Karpas-422 (cell line): ENCODE measurements around the gene PRDX2. TPM values are rescaled to one million over a fixed set of nuclear protein-coding genes. Genes with fewer than 3 reads are reported as not detected.

ENCODE experiments used
- DNase-seq: peaks from one replicate; pipeline ENCODE4 v3.0.0-alpha.2; 2015
- H2AFZ ChIP-seq: fragments of 200-600 bp; sonication (generic); 2 replicates; pipeline ENCODE4 v1.6.1; 2014; ENCODE audit warnings: antibody characterized with exemption, low read length, mixed read lengths
- H3K27ac ChIP-seq: fragments of 200-600 bp; sonication (generic); 2 replicates; pipeline ENCODE4 v1.5.1; 2014; ENCODE audit warnings: mild to moderate bottlenecking, low read length, moderate library complexity
- H3K27me3 ChIP-seq: fragments of 200-600 bp; sonication (generic); 2 replicates; pipeline ENCODE4 v1.6.1; 2014; ENCODE audit warnings: low read length, mixed read lengths
- H3K36me3 ChIP-seq: fragments of 200-600 bp; sonication (generic); 2 replicates; pipeline ENCODE4 v1.6.1; 2014; ENCODE audit warnings: low read length, mixed read lengths; ENCODE audit not compliant: insufficient read depth
- H3K4me1 ChIP-seq: fragments of 200-600 bp; sonication (generic); 2 replicates; pipeline ENCODE4 v1.6.1; 2014; ENCODE audit warnings: mild to moderate bottlenecking, low read length, mixed read lengths
- H3K4me2 ChIP-seq: fragments of 200-600 bp; sonication (generic); 2 replicates; pipeline ENCODE4 v1.6.1; 2014; ENCODE audit warnings: low read length, low read depth, mild to moderate bottlenecking; ENCODE audit not compliant: poor library complexity, severe bottlenecking
- H3K4me3 ChIP-seq: fragments of 200-600 bp; sonication (generic); 2 replicates; pipeline ENCODE4 v1.5.1; 2014; ENCODE audit warnings: mild to moderate bottlenecking, antibody characterized with exemption, low read length, mixed read lengths
- H3K79me2 ChIP-seq: fragments of 200-600 bp; sonication (generic); 2 replicates; pipeline ENCODE4 v1.6.1; 2014; ENCODE audit warnings: mild to moderate bottlenecking, low read length, mixed read lengths
- H3K9ac ChIP-seq: fragments of 200-600 bp; sonication (generic); 2 replicates; pipeline ENCODE4 v1.6.0; 2014; ENCODE audit warnings: low read length
- H3K9me2 ChIP-seq: fragments of 200-600 bp; sonication (generic), shearing (Covaris generic); replicated peaks from 2 replicates; pipeline ENCODE4 v1.6.0; 2014; ENCODE audit warnings: mild to moderate bottlenecking, low read length, moderate library complexity; ENCODE audit not compliant: insufficient read depth
- H3K9me3 ChIP-seq: fragments of 300-700, 200-600 bp; sonication (generic); 2 replicates; pipeline ENCODE4 v1.6.1; 2014; ENCODE audit warnings: low read length, mixed read lengths
- H4K20me1 ChIP-seq: fragments of 200-600 bp; sonication (generic); 2 replicates; pipeline ENCODE4 v1.6.1; 2014; ENCODE audit warnings: mild to moderate bottlenecking, antibody characterized with exemption, low read length, low read depth; ENCODE audit not compliant: insufficient read depth
- total RNA-seq: library from RNA; depleted of rRNA; stranded (reverse); fragments of >200 nt; shearing (Covaris generic); gene quantifications from 2 replicates; pipeline ENCODE4 v1.2.3, GENCODE V29; 2014; ENCODE audit warnings: low replicate concordance

The PRDX2 gene
- total RNA-seq, 1 experiment from 2014 or later: 372 TPM

DNA sequence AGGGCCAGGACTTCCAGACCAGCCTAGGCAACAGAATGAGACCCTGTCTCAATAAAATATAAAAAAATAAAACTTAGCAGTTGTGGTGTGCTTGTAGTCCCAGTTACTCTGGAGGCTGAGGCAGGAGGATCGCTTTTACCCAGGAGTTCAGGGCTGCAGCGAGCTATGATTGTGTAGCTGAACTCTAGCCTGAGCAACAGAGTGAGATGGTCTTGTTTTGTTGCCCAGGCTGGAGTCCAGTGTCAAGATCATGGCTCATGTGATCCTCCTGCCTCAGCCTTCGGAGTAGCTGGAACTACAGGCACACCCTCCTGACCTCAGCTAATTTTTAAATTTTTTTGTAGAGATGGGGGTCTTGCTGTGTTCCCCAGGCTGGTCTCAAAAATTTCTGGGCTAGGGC lies 14.6 kb downstream of the PRDX2 start:
- Histone ChIP-seq H3K36me3 (no peaks in the 10 kb centered on the region), H3K4me3 (no peak overlapping the region), H3K79me2 (peaks cover 6% of the 10 kb centered on the region), H2AFZ (no peak overlapping the region), H3K4me1 (peaks cover 76% of the 10 kb centered on the region), H3K9me3 (no peaks in the 10 kb centered on the region), H3K9me2 (no peaks in the 10 kb centered on the region), H3K9ac (peak overlapping the region; percentile 65), H3K27ac (peak overlapping the region; percentile 74; the same call in 1 of the 2 replicates), H3K4me2 (peak overlapping the region; percentile 46), H3K27me3 (no peaks in the 10 kb centered on the region), H4K20me1 (no peaks in the 10 kb centered on the region)
- DNase-seq: no peak

DNA sequence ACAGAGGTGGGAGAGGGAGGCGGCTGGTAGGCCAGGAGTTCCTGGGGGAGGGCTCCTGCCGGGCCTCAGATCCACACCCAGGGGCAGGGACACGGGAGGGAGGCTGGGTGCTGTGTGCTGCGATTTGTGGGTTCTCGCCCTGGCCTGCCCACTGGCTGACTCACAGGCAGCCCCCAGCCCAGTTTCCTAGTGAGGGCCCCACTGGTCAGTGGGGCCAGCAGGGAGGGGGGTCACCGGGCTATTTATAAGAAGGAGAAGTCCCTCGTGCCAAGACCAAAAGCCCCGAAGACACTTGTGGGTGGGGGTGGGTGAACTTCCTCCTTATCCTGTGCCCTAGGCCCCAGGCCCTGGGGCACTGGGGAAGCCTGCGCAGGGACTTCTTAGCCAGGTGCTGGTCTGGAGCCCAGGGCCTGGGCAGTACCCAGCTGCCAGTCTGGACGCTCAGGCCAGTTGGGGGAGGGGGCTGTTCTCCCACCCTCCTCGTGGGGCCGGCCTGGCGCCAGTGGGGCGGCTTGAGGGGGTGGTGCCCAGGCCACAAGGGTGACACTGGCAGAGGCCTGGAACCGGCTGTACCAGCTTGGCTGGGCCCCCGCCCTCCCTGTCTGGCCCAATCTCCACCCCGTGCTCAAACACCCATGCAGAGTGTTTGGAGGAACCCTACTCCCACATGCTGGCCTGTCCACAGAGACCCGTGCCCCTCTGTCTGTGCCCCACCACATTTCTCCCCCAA lies 15.3 kb downstream of the PRDX2 start:
- no peaks in the 10 kb centered on the region for H4K20me1 ChIP-seq
- H3K27me3 ChIP-seq: no peaks in the 10 kb centered on the region
- peak overlapping the region; percentile 46 for H3K4me2 ChIP-seq
- H3K9me2 ChIP-seq: no peaks in the 10 kb centered on the region
- 0 out of 2 replicates have a peak overlapping the region, but pooled peaks have one; percentile 10 for H2AFZ ChIP-seq
- H3K4me3 ChIP-seq: no peak overlapping the region
- H3K36me3 ChIP-seq: no peaks in the 10 kb centered on the region
- peaks cover 79% of the 10 kb centered on the region for H3K4me1 ChIP-seq
- no peaks in the 10 kb centered on the region for H3K9me3 ChIP-seq
- peak overlapping the region; percentile 74 for H3K27ac ChIP-seq
- DNase-seq: peak; percentile 64
- no peaks in the 10 kb centered on the region for H3K79me2 ChIP-seq
- H3K9ac ChIP-seq: peak overlapping the region; percentile 65

DNA sequence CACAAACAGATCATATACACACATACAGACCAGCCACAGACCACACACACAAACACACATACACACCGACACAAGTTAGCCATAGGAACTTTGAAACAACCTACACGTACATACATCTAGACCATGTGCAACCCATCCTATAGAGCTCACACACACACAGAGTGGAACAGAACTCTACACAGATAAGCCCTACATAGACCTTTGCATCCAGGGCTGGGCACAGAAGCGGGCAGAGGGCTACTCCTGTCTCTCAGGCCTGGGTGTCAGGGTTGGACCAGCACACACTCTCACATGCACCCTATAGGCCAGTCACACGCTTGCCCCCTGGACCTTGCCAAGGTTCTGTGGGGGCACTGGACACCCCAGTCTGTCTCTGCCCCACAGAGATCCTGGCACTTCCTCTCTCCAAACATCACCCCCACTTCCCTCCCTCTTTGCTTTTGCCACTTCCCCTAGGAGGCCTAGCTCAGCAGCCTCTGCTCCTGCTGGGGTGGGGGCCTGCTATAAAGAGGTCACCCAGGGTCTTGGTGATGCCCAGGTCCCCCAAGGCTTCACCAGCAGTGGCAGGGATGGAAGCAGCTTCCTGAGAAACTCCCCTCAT lies 16.1 kb downstream of the PRDX2 start:
- Histone ChIP-seq H2AFZ (0 out of 2 replicates have a peak overlapping the region, but pooled peaks have one; percentile 10), H3K27me3 (no peaks in the 10 kb centered on the region), H3K9me2 (no peaks in the 10 kb centered on the region), H4K20me1 (no peaks in the 10 kb centered on the region), H3K27ac (peak overlapping the region; percentile 74), H3K4me1 (peaks cover 72% of the 10 kb centered on the region), H3K4me2 (peak overlapping the region; percentile 46), H3K9ac (peak overlapping the region; percentile 65), H3K79me2 (no peaks in the 10 kb centered on the region), H3K4me3 (no peak overlapping the region), H3K9me3 (no peaks in the 10 kb centered on the region), H3K36me3 (no peaks in the 10 kb centered on the region)
- DNase-seq: peak; percentile 68

DNA sequence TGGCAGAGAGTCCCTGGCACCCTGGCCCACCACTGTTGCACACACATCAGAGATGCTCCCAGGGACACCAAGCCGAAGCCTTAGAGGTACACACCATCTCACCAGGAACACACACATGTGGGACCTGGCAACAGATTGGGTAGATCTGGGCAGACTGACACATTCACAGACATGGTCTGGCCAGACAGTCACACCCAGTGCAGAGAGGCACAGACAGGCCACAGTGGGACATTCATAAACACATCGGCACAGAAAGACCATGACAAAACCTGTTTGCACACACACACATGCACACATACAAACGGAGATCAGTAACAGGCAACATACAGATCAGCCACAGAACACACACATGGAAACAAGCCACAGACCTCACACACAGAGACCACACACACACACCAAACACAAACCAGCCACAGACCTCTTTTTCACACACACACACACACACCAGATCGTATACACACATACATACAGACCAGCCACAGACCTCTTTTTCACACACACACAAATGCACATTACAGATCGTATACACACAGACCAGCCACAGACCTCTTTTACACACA lies 16.6 kb downstream of the PRDX2 start:
- H3K9me2 ChIP-seq: no peaks in the 10 kb centered on the region
- H4K20me1 ChIP-seq: no peaks in the 10 kb centered on the region
- H3K4me1 ChIP-seq: peaks cover 67% of the 10 kb centered on the region
- DNase-seq: no peak
- H3K27me3 ChIP-seq: no peaks in the 10 kb centered on the region
- no peaks in the 10 kb centered on the region for H3K9me3 ChIP-seq
- H3K4me3 ChIP-seq: no peak overlapping the region
- H3K27ac ChIP-seq: peak overlapping the region; percentile 74
- H2AFZ ChIP-seq: no peak overlapping the region
- peak overlapping the region; percentile 65 for H3K9ac ChIP-seq
- H3K36me3 ChIP-seq: no peaks in the 10 kb centered on the region
- no peaks in the 10 kb centered on the region for H3K79me2 ChIP-seq
- no peak overlapping the region for H3K4me2 ChIP-seq

DNA sequence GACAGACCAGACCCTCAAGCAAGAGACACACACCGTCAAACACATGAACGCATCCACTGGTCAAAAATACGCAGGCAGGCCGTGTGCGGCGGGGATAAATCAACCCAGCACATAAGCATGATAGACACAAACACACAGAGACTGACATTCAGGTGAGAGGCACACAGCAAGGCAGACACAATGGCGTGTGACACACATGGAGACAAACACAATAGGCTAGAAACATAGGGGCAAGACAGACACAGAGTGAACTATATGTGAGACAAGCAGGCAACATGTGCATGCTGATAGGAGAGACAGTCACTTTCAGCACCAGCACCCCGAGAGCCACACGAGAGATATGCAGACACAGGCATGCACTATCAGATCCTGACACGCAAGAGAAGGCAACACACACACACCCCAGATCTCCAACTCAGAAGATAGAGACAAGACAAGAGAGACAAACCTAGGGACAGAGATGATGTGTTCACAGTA lies 17.2 kb downstream of the PRDX2 start:
- H3K9me2 ChIP-seq: no peaks in the 10 kb centered on the region
- H2AFZ ChIP-seq: no peak overlapping the region
- peak overlapping the region; percentile 74 for H3K27ac ChIP-seq
- H3K4me2 ChIP-seq: no peak overlapping the region
- H3K9ac ChIP-seq: peak overlapping the region; percentile 23
- H3K36me3 ChIP-seq: no peaks in the 10 kb centered on the region
- H3K4me3 ChIP-seq: no peak overlapping the region
- no peaks in the 10 kb centered on the region for H3K79me2 ChIP-seq
- H3K4me1 ChIP-seq: peaks cover 68% of the 10 kb centered on the region
- no peaks in the 10 kb centered on the region for H4K20me1 ChIP-seq
- peak; percentile 46 for DNase-seq
- H3K27me3 ChIP-seq: no peaks in the 10 kb centered on the region
- no peaks in the 10 kb centered on the region for H3K9me3 ChIP-seq

DNA sequence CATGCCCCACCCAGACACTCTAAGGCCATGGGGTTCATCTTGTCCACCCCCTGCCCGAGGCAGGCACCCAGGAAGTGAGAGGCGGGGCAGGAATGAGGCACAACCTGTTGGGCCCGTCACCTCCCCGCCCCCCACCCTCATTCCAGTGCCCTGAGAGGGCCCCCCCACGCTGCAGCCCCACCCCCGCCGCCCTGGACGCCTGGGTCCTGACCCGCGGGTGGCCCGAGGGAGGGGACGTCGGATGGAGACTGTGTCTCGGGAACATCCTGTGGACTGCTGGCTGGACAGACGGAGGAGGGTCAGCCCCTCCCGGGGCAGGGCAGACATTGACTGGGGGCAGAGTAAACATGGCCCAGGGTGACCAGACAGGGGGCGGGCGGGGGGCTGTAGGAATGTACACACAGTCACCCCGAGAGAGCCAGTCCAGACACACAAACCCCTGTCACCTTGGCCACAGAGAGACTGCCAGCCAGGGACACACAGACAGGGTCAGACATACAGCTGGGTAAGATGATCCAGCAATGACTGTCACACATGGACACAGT lies 17.7 kb downstream of the PRDX2 start:
- peak overlapping the region; percentile 31; the same call in 1 of the 2 replicates for H3K9ac ChIP-seq
- H3K4me1 ChIP-seq: peaks cover 68% of the 10 kb centered on the region
- H2AFZ ChIP-seq: no peak overlapping the region
- H3K27me3 ChIP-seq: no peaks in the 10 kb centered on the region
- no peaks in the 10 kb centered on the region for H3K9me2 ChIP-seq
- H3K4me2 ChIP-seq: peak overlapping the region; percentile 80
- H3K36me3 ChIP-seq: no peaks in the 10 kb centered on the region
- no peaks in the 10 kb centered on the region for H3K9me3 ChIP-seq
- H3K79me2 ChIP-seq: no peaks in the 10 kb centered on the region
- DNase-seq: no peak
- no peaks in the 10 kb centered on the region for H4K20me1 ChIP-seq
- H3K27ac ChIP-seq: peak overlapping the region; percentile 74
- no peak overlapping the region for H3K4me3 ChIP-seq

DNA sequence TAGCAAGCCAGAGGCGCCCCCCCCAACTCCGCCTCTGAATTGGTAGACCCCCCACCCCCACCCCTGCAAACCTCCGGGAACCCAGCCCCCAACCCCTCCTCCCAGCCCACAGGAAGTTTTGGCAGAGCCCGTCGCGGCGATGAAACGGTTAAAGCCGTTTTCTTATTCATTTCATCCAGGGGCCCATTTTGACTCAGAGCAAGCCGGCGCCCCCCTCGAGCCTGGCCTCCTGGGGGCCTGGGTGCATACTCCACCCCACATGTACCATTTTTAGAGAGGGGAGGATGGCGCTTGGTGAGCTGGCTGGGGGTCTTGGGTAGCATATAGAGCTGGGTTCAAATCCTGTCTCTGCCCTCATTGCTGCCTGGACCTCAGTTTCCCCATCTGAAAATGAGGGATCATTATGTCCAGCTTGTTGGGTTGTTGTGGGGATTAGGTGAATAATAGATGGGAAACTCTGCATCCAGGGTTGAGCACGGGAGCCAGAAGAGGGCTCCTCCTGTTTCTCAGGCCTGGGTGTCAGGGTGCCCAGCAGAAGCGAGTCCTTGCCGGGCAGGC lies 18.2 kb downstream of the PRDX2 start:
- Histone ChIP-seq H4K20me1 (no peaks in the 10 kb centered on the region), H3K9me3 (no peaks in the 10 kb centered on the region), H3K9ac (peak overlapping the region; percentile 61), H3K9me2 (no peaks in the 10 kb centered on the region), H3K4me1 (peaks cover 68% of the 10 kb centered on the region), H3K79me2 (no peaks in the 10 kb centered on the region), H3K4me2 (peak overlapping the region; percentile 80), H3K36me3 (no peaks in the 10 kb centered on the region), H3K27me3 (no peaks in the 10 kb centered on the region), H3K4me3 (peak overlapping the region; percentile 66; the same call in 1 of the 2 replicates), H3K27ac (no peak overlapping the region), H2AFZ (no peak overlapping the region)
- DNase-seq: peak; percentile 44
